H1 (cell line): ENCODE measurements around the gene IL21R. TPM values are rescaled to one million over a fixed set of nuclear protein-coding genes. Genes with fewer than 3 reads are reported as not detected.

ENCODE experiments used
- CTCF ChIA-PET: fragments of 300-600 bp; sonication (Branson Sonifier 250); formaldehyde crosslinking; loops from one replicate; lab custom pipeline; 2021; ENCODE audit not compliant: partially characterized antibody; lab: Charles Lee
- POLR2A ChIA-PET: fragments of 300-600 bp; sonication (Branson Sonifier 250); formaldehyde crosslinking; loops from one replicate; lab custom pipeline; 2021; ENCODE audit warnings: inconsistent platforms; ENCODE audit not compliant: partially characterized antibody; lab: Charles Lee
- DNase-seq, 2 experiments: peaks; one replicate each; pipeline versions ENCODE4 v3.0.0 to v3.0.0-alpha.2; 2010 to 2022; ENCODE audit warnings: low spot score in 2 of 2, low read depth in 1 of 2, mixed read lengths in 1 of 2
- FAIRE-seq: peaks from 2 replicates; lab custom pipeline; 2011; peaks lifted over from hg19 to GRCh38; lab: Jason Lieb, UNC
- H2AFZ ChIP-seq: 2 replicates; pipeline ENCODE4 v1.8.1; 2012; ENCODE audit warnings: low read length, inconsistent platforms
- H2AK5ac ChIP-seq: 2 replicates; pipeline ENCODE4 v1.6.1; 2013; ENCODE audit warnings: low read depth, low read length
- H2BK120ac ChIP-seq: replicated peaks from 2 replicates; pipeline ENCODE3; 2013; ENCODE audit warnings: low read depth, low read length, inconsistent platforms
- H2BK12ac ChIP-seq: 2 replicates; pipeline ENCODE4 v1.6.1; 2013; ENCODE audit warnings: low read depth, low read length
- H2BK15ac ChIP-seq: 2 replicates; pipeline ENCODE4 v1.6.1; 2013; ENCODE audit warnings: low read length
- H2BK20ac ChIP-seq: 2 replicates; pipeline ENCODE4 v1.6.1; 2013; ENCODE audit warnings: low read length
- H2BK5ac ChIP-seq: 2 replicates; pipeline ENCODE4 v1.6.1; 2013; ENCODE audit warnings: low read depth, low read length
- H3K14ac ChIP-seq: 2 replicates; pipeline ENCODE4 v1.6.1; 2013; ENCODE audit warnings: inconsistent platforms; ENCODE audit not compliant: insufficient read length
- H3K18ac ChIP-seq: 2 replicates; pipeline ENCODE4 v1.6.1; 2013; ENCODE audit warnings: low read length; ENCODE audit errors: extremely low read depth
- H3K23ac ChIP-seq: 2 replicates; pipeline ENCODE4 v1.6.1; 2013; ENCODE audit warnings: inconsistent platforms; ENCODE audit not compliant: insufficient read length
- H3K23me2 ChIP-seq: 2 replicates; pipeline ENCODE4 v1.6.1; 2013; ENCODE audit warnings: low read depth, low read length
- H3K27ac ChIP-seq: 2 replicates; pipeline ENCODE4 v1.6.1; 2011; ENCODE audit warnings: low read depth, low read length, inconsistent platforms
- H3K27me3 ChIP-seq, 4 experiments: replicated peaks in 1 of 4; 1 replicate in 1 of 4; 2 replicates in 3 of 4; pipeline versions ENCODE4 v1.6.1 to v1.8.1; 2011 to 2013; ENCODE audit warnings: low read length in 3 of 4, mild to moderate bottlenecking in 3 of 4, inconsistent platforms in 2 of 4, mixed read lengths in 2 of 4, moderate library complexity in 1 of 4; ENCODE audit not compliant: control insufficient read depth in 3 of 4, insufficient read depth in 3 of 4; ENCODE audit errors: extremely low read depth in 1 of 4
- H3K36me3 ChIP-seq, 4 experiments: 2 replicates each; pipeline versions ENCODE4 v1.6.1 to v1.8.1; 2011 to 2013; ENCODE audit warnings: mild to moderate bottlenecking in 4 of 4, low read length in 3 of 4, moderate library complexity in 2 of 4, control low read depth in 1 of 4, inconsistent platforms in 1 of 4; ENCODE audit not compliant: insufficient read depth in 4 of 4, control insufficient read depth in 2 of 4
- H3K4ac ChIP-seq: replicated peaks from 2 replicates; pipeline ENCODE3; 2013; ENCODE audit warnings: low read length, low read depth, mixed read lengths, inconsistent platforms; ENCODE audit not compliant: insufficient read length
- H3K4me1 ChIP-seq, 4 experiments: replicated peaks in 1 of 4; 1 replicate in 1 of 4; 2 replicates in 3 of 4; pipeline versions ENCODE4 v1.6.1 to v1.8.1; 2011 to 2013; ENCODE audit warnings: low read length in 3 of 4, inconsistent platforms in 2 of 4, mixed read lengths in 1 of 4; ENCODE audit not compliant: insufficient read depth in 4 of 4, control insufficient read depth in 3 of 4
- H3K4me2 ChIP-seq, 2 experiments: 2 replicates each; pipeline versions ENCODE4 v1.6.1 to v1.8.1; 2011 to 2013; ENCODE audit warnings: low read depth in 2 of 2, low read length in 2 of 2, control low read depth in 1 of 2, inconsistent platforms in 1 of 2, mild to moderate bottlenecking in 1 of 2; ENCODE audit not compliant: insufficient read depth in 1 of 2
- H3K4me3 ChIP-seq, 4 experiments: fragments of 200-600, 300-600 bp in 1 of 4; sonication (generic), shearing (Covaris generic), sonication (Bioruptor Twin) in 1 of 4; 2 replicates each; pipeline versions ENCODE4 v1.5.1 to v1.8.1; 2011 to 2016; ENCODE audit warnings: low read length in 4 of 4, low read depth in 3 of 4, control low read depth in 2 of 4, inconsistent platforms in 2 of 4, mild to moderate bottlenecking in 2 of 4, mixed read lengths in 1 of 4, moderate library complexity in 1 of 4; ENCODE audit not compliant: insufficient read depth in 2 of 4; ENCODE audit errors: extremely low read depth in 1 of 4
- H3K56ac ChIP-seq: replicated peaks from 2 replicates; pipeline ENCODE3; 2013; ENCODE audit warnings: low read depth, mild to moderate bottlenecking, mixed read lengths, low read length, inconsistent platforms; ENCODE audit not compliant: insufficient read length
- H3K79me1 ChIP-seq: 2 replicates; pipeline ENCODE4 v1.6.1; 2013; ENCODE audit warnings: low read depth, low read length, control low read depth
- H3K79me2 ChIP-seq, 2 experiments: 2 replicates each; pipeline versions ENCODE4 v1.6.1 to v1.8.1; 2012 to 2013; ENCODE audit warnings: low read length in 2 of 2, mild to moderate bottlenecking in 2 of 2, inconsistent platforms in 1 of 2; ENCODE audit not compliant: insufficient read depth in 2 of 2, control insufficient read depth in 1 of 2
- H3K9ac ChIP-seq, 4 experiments: replicated peaks in 1 of 4; 1 replicate in 1 of 4; 2 replicates in 3 of 4; pipeline versions ENCODE4 v1.6.1 to v1.8.1; 2011 to 2013; ENCODE audit warnings: low read depth in 3 of 4, low read length in 3 of 4, control low read depth in 2 of 4, mild to moderate bottlenecking in 2 of 4, moderate library complexity in 2 of 4, inconsistent platforms in 1 of 4; ENCODE audit errors: extremely low read depth in 1 of 4
- H3K9me3 ChIP-seq, 2 experiments: 2 replicates each; pipeline versions ENCODE4 v1.6.1 to v1.8.1; 2012 to 2013; ENCODE audit warnings: mild to moderate bottlenecking in 2 of 2, moderate library complexity in 2 of 2, control low read depth in 1 of 2, inconsistent platforms in 1 of 2, low read depth in 1 of 2, low read length in 1 of 2, mixed read lengths in 1 of 2; ENCODE audit not compliant: insufficient read depth in 2 of 2
- H4K20me1 ChIP-seq, 2 experiments: replicated peaks in 1 of 2; 2 replicates each; pipeline versions ENCODE3 to v1.8.1; 2011 to 2013; ENCODE audit warnings: inconsistent platforms in 2 of 2, low read length in 2 of 2, mild to moderate bottlenecking in 1 of 2; ENCODE audit not compliant: insufficient read depth in 2 of 2, control insufficient read depth in 1 of 2
- H4K5ac ChIP-seq: 2 replicates; pipeline ENCODE4 v1.6.1; 2013; ENCODE audit warnings: low read length, low read depth, mixed read lengths, inconsistent platforms; ENCODE audit not compliant: insufficient read length
- H4K8ac ChIP-seq: 2 replicates; pipeline ENCODE4 v1.8.0; 2013; ENCODE audit warnings: mild to moderate bottlenecking, moderate library complexity, low read length, inconsistent platforms; ENCODE audit not compliant: insufficient read depth; ENCODE audit errors: extremely low read depth
- H4K91ac ChIP-seq: replicated peaks from 2 replicates; pipeline ENCODE3; 2013; ENCODE audit warnings: low read length, mixed read lengths, inconsistent platforms; ENCODE audit not compliant: insufficient read length
- ASH2L ChIP-seq: fragments of 200-600, 300-600 bp; sonication (generic); IDR thresholded peaks from one replicate; pipeline ENCODE4 v1.7.1; 2017; ENCODE audit warnings: low read length
- CBX8 ChIP-seq: fragments of 300-800, 300-1000 bp; sonication (generic); IDR thresholded peaks from 2 replicates; pipeline ENCODE4 v1.7.1; 2016; ENCODE audit warnings: low read depth, low read length, borderline replicate concordance
- CHD1 ChIP-seq: IDR thresholded peaks from 2 replicates; pipeline ENCODE4 v1.6.1; 2012; ENCODE audit warnings: low read depth, low read length, improper control_type of control experiment
- FOSL1 ChIP-seq: IDR thresholded peaks from 2 replicates; pipeline ENCODE4 v1.6.1; 2011; ENCODE audit warnings: mild to moderate bottlenecking, low read depth, low read length, moderate library complexity; ENCODE audit not compliant: insufficient read depth
- JUND ChIP-seq: IDR thresholded peaks from 2 replicates; pipeline ENCODE4 v1.6.1; 2011; ENCODE audit warnings: mild to moderate bottlenecking, improper control_type of control experiment, low read length
- NRF1 ChIP-seq: IDR thresholded peaks from 2 replicates; pipeline ENCODE4 v1.6.1; 2011; ENCODE audit warnings: mild to moderate bottlenecking, low read depth, low read length, improper control_type of control experiment
- RBBP5 ChIP-seq: IDR thresholded peaks from 2 replicates; pipeline ENCODE4 v1.7.1; 2012; ENCODE audit warnings: low read depth, mild to moderate bottlenecking, inconsistent platforms, low read length, moderate library complexity, borderline replicate concordance
- SP4 ChIP-seq: IDR thresholded peaks from 2 replicates; pipeline ENCODE4 v1.6.1; 2012; ENCODE audit warnings: low read length, inconsistent platforms
- WGBS, 2 experiments: shearing (Covaris generic) in 1 of 2; methylation state at CpG; one replicate each; pipeline versions ENCODE4 v1.1.6 to v1.1.7; 2013 to 2015; ENCODE audit warnings: low lambda C conversion rate in 2 of 2, mixed read lengths in 2 of 2, inconsistent platforms in 1 of 2, low coverage in 1 of 2, missing lambda C conversion rate in 1 of 2; ENCODE audit not compliant: insufficient replicate concordance in 2 of 2, insufficient coverage in 1 of 2, insufficient read length in 1 of 2; ENCODE audit errors: extremely low coverage in 1 of 2, missing lambda C conversion rate in 1 of 2; 5-methylcytosine and 5-hydroxymethylcytosine counted together
- polyA plus RNA-seq, 7 experiments: library from polyadenylated mRNA; depleted of rRNA in 3 of 7; stranded (reverse) in 5 of 7; unstranded in 2 of 7; fragments of >200 nt in 5 of 7; fragments of 200-250 nt in 2 of 7; gene quantifications; 1 replicate in 5 of 7; 2 replicates in 1 of 7; 4 replicates in 1 of 7; pipeline versions ENCODE4 v1.2.1 to v1.2.3, GENCODE V29; 2011 to 2013; ENCODE audit warnings: missing spikeins in 2 of 7, mixed read lengths in 2 of 7
- total RNA-seq: library from RNA; stranded (reverse); fragmentation: NEBNext Ultra II Directional; extraction: Animal tissue kit (Norgen Biotek cat#: 25700); gene quantifications from 2 replicates; pipeline ENCODE4 v1.2.1, GENCODE V29; 2021
- TF ChIP-seq, protein P1 (sequence below), 3 experiments: IDR thresholded peaks; 1 replicate in 2 of 3; 2 replicates in 1 of 3; pipeline versions ENCODE4 v1.5.1 to v1.6.1; 2011; ENCODE audit warnings: low read length in 3 of 3, mild to moderate bottlenecking in 3 of 3, inconsistent platforms in 2 of 3, low read depth in 1 of 3, moderate library complexity in 1 of 3; ENCODE audit not compliant: insufficient read depth in 1 of 3; ENCODE audit errors: control extremely low read depth in 1 of 3
- TF ChIP-seq, protein P2 (sequence below): IDR thresholded peaks from 2 replicates; pipeline ENCODE4 v1.6.1; 2012; ENCODE audit warnings: low read length, inconsistent platforms

IL21R gene
- total and polyA plus RNA-seq, 2 of the 8 experiments (the other 6 are each of a cell fraction or from before 2014, with no cell fraction given): 0.34 to 0.70 TPM

DNA sequence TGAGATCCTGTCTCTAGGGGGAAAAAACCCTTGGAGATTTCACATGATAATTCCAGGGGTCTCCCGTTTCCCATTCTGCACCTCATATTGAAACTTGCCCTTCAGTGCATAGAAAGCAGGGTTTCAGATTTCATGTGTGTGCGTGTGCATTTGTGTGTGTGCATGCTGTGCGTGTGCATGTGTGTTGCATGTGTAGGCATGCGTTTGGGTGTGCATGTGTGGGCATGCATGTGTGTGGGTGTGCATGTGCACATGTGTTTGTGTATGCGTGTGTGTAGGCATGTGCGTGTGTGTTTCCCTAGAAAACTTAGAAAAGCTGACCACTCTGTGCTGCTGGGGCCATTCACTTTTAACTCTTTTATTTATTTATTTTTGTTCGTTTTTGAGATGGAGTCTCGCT is 40.0 kb downstream of the IL21R start:
- no peak overlapping the region for H4K8ac ChIP-seq
- peaks cover 0 to 5% of the 10 kb centered on the region in 2 experiments for H4K20me1 ChIP-seq
- no peak overlapping the region for H3K4ac ChIP-seq
- H2BK20ac ChIP-seq: no peak overlapping the region
- no peak overlapping the region; the same call in 1 of the 2 replicates for H2BK12ac ChIP-seq
- 92% methylated on average over 8 of the region's 8 CpGs; no CpG with 5 or more reads in 1 of the 2 experiments for WGBS, 2 experiments
- H2AFZ ChIP-seq: no peak overlapping the region
- no peaks in the 10 kb centered on the region; a peak in 1 of 7 replicates for H3K27me3 ChIP-seq
- no peak overlapping the region for H3K27ac ChIP-seq
- DNase-seq (no peak), FAIRE-seq (no peak)
- no peak overlapping the region for H3K23ac ChIP-seq
- no peak overlapping the region for H3K14ac ChIP-seq
- H3K9ac ChIP-seq: no peak overlapping the region
- H3K23me2 ChIP-seq: peaks cover 5% of the 10 kb centered on the region
- no peak overlapping the region for H4K5ac ChIP-seq
- H2BK120ac ChIP-seq: no peak overlapping the region
- H3K36me3 ChIP-seq: no peaks in the 10 kb centered on the region
- no peak overlapping the region for H4K91ac ChIP-seq
- no peak overlapping the region for H3K4me2 ChIP-seq
- 0 out of 2 replicates have a peak, but pooled peaks cover 4% of the 10 kb centered on the region for H3K79me1 ChIP-seq
- ChIA-PET CTCF (interaction anchor here (0.6 to 1.0 kb wide), 2 partner anchors 14 to 145 kb away, joined by 3 read pairs; no protein-coding TSS in a partner anchor), POLR2A (no interaction called here)
- H2AK5ac ChIP-seq: no peak overlapping the region
- H3K9me3 ChIP-seq: peaks cover 15 to 21% of the 10 kb centered on the region in 2 experiments
- peak overlapping the region; percentile 6 for H3K56ac ChIP-seq
- H2BK15ac ChIP-seq: no peak overlapping the region
- H3K79me2 ChIP-seq: no peaks in the 10 kb centered on the region
- peaks cover 0 to 4% (median 0%) of the 10 kb centered on the region in 4 experiments; a peak in 2 of 7 replicates for H3K4me1 ChIP-seq
- no peak overlapping the region for H3K4me3 ChIP-seq
- H3K18ac ChIP-seq: no peak overlapping the region
- no peak overlapping the region for H2BK5ac ChIP-seq
- TF ChIP-seq SP4: no peak
- TF ChIP-seq NRF1: no peak
- TF ChIP-seq ASH2L: no peak
- TF ChIP-seq, protein P1, sequence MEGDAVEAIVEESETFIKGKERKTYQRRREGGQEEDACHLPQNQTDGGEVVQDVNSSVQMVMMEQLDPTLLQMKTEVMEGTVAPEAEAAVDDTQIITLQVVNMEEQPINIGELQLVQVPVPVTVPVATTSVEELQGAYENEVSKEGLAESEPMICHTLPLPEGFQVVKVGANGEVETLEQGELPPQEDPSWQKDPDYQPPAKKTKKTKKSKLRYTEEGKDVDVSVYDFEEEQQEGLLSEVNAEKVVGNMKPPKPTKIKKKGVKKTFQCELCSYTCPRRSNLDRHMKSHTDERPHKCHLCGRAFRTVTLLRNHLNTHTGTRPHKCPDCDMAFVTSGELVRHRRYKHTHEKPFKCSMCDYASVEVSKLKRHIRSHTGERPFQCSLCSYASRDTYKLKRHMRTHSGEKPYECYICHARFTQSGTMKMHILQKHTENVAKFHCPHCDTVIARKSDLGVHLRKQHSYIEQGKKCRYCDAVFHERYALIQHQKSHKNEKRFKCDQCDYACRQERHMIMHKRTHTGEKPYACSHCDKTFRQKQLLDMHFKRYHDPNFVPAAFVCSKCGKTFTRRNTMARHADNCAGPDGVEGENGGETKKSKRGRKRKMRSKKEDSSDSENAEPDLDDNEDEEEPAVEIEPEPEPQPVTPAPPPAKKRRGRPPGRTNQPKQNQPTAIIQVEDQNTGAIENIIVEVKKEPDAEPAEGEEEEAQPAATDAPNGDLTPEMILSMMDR (IDR thresholded peaks at IDR 0.05; ENCODE audit: control extremely low read depth in 1 of 3, insufficient read depth in 1 of 3, low read depth in 1 of 3, low read length in 3 of 3): no peak
- no peak for TF ChIP-seq CBX8
- no peak for TF ChIP-seq JUND
- no peak for TF ChIP-seq RBBP5
- TF ChIP-seq CHD1: no peak
- TF ChIP-seq, protein P2, sequence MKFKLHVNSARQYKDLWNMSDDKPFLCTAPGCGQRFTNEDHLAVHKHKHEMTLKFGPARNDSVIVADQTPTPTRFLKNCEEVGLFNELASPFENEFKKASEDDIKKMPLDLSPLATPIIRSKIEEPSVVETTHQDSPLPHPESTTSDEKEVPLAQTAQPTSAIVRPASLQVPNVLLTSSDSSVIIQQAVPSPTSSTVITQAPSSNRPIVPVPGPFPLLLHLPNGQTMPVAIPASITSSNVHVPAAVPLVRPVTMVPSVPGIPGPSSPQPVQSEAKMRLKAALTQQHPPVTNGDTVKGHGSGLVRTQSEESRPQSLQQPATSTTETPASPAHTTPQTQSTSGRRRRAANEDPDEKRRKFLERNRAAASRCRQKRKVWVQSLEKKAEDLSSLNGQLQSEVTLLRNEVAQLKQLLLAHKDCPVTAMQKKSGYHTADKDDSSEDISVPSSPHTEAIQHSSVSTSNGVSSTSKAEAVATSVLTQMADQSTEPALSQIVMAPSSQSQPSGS: no peak
- no peak for TF ChIP-seq FOSL1
